ENCODE results near the gene SELENOO. TPM values are rescaled to one million over a fixed set of nuclear protein-coding genes. Genes with fewer than 3 reads are reported as not detected.

Gene SELENOO
- total RNA-seq, 1 experiment from 2014 or later = 19.0 TPM

GRCh38 chr22:50260434-50260800 is 59.6 kb downstream of the SELENOO start:
- no peak for DNase-seq
- Histone ChIP-seq H3K4me2 (ENCODE audit: insufficient read depth, insufficient read length, low read length) (peak overlapping the region; percentile 59), H3K79me2 (ENCODE audit: insufficient read depth, low read length) (no peaks in the 10 kb centered on the region), H4K91ac (ENCODE audit: insufficient read length, low read depth, low read length) (no peak overlapping the region), H3K56ac (ENCODE audit: insufficient read length, low read depth, low read length) (no peak overlapping the region), H3K4ac (ENCODE audit: low read depth, low read length) (no peak overlapping the region), H3K79me1 (ENCODE audit: insufficient read depth, low read depth, low read length, poor library complexity, severe bottlenecking) (no peaks in the 10 kb centered on the region), H3K14ac (ENCODE audit: insufficient read depth, low read length) (no peak overlapping the region; the same call in 1 of the 2 replicates), H3K9me3 (ENCODE audit: control insufficient read depth, low read depth, low read length) (no peaks in the 10 kb centered on the region), H2AFZ (ENCODE audit: low read length) (no peak overlapping the region), H2AK5ac (ENCODE audit: insufficient read length, low read length) (no peak overlapping the region), H3K27me3 (ENCODE audit: insufficient read depth, low read length) (no peaks in the 10 kb centered on the region), H4K20me1 (ENCODE audit: control insufficient read depth, insufficient read depth, insufficient read length) (no peaks in the 10 kb centered on the region), H4K5ac (ENCODE audit: insufficient read length, low read depth, low read length) (no peak overlapping the region), H2BK120ac (ENCODE audit: low read depth, low read length, poor library complexity, severe bottlenecking) (no peak overlapping the region), H3K23ac (ENCODE audit: insufficient read length, low read depth, low read length) (no peak overlapping the region), H3T11ph (ENCODE audit: low read length) (no peak overlapping the region), H3K18ac (ENCODE audit: insufficient read length, low read depth, low read length) (no peak overlapping the region), H3K9ac (ENCODE audit: extremely low read depth, insufficient read length, low read length) (no peak overlapping the region), H3K23me2 (ENCODE audit: insufficient read length, low read depth, low read length, poor library complexity, severe bottlenecking) (peaks cover 8% of the 10 kb centered on the region), H2BK5ac (ENCODE audit: insufficient read length, low read length) (no peak overlapping the region), H2BK15ac (ENCODE audit: low read depth, low read length) (no peak overlapping the region), H4K8ac (replicated peaks; ENCODE audit: insufficient read length, low read depth, low read length) (no peak overlapping the region), H3K4me1 (ENCODE audit: insufficient read depth, low read length) (no peaks in the 10 kb centered on the region), H2BK20ac (ENCODE audit: low read depth, low read length, poor library complexity, severe bottlenecking) (no peak overlapping the region), H3K27ac (ENCODE audit: insufficient read length, low read depth, low read length) (no peak overlapping the region), H2BK12ac (ENCODE audit: insufficient read length, low read depth, low read length) (no peak overlapping the region)
- Mint-ChIP-seq H3K27ac (no peak overlapping the region), H3K36me3 (ENCODE audit: insufficient read depth in 1 of 3, low read depth in 3 of 3) (no peaks in the 10 kb centered on the region), H3K27me3 (ENCODE audit: low read depth) (peaks cover 46% of the 10 kb centered on the region), H3K4me3 (peak overlapping the region; percentile 57 to 68), H3K9me3 (no peaks in the 10 kb centered on the region), H3K4me1 (peaks cover 8 to 12% of the 10 kb centered on the region in 2 experiments)
- TF ChIP-seq CTCF (conservative IDR thresholded peaks at IDR 0.05) = no peak
- WGBS (ENCODE audit: extremely low coverage, insufficient read length, low lambda C conversion rate) = no CpG with 5 or more reads among the region's 11 CpGs

All from H9 (cell line).